ENCODE data around the gene SLC7A8. TPM values are rescaled to one million over a fixed set of nuclear protein-coding genes. Genes with fewer than 3 reads are reported as not detected.
A peak's percentile ranks its signal among the peaks of the same experiment; 100 is the strongest.

Gene SLC7A8
- total RNA-seq, 1 donor from 2014 or later, result 2.3 TPM

DNA sequence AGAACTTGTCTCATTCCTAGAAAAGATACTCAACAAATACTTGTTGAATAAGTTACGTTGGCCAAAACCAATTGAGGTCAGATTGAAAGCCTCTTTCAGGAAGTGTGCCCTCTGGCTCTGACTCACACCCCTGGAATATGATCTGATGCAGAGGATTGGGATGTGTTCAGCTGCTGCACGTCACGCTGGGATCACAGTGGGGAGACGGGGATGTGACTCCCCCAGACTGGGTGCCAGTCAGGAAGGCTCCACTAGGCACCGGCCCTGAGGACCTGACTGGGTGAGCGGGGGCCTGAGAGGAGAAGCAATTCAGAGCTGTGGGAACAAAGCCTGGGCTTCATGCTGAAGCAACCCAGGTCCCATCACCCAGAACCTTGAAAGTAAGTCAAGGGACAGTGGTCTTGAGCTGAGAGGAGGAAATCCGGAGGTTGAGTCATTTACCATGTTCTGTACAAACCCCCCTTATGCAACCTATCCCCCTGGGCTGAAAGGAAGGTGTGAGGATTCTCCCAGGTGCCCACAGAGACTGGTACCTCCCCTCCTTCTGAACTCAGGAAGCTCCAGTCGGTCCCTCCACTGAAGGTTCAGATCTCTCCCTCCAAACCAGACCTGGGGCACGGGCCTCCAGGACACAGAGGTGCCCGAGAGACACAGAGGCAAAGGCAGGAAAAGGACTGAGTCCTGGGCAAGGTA is 68.3 kb downstream of the SLC7A8 start:
- peak; percentile 93 for DNase-seq (ENCODE audit: low read depth)
- H3K36me3 ChIP-seq (ENCODE audit: control insufficient read depth, insufficient read depth, low read length), result no peaks in the 10 kb centered on the region
- peaks cover 6% of the 10 kb centered on the region for H3K27me3 ChIP-seq (ENCODE audit: control insufficient read depth, insufficient read depth, low read length)
- H3K4me3 ChIP-seq (ENCODE audit: low read depth, low read length), result no peak overlapping the region
- TF ChIP-seq, protein P1, sequence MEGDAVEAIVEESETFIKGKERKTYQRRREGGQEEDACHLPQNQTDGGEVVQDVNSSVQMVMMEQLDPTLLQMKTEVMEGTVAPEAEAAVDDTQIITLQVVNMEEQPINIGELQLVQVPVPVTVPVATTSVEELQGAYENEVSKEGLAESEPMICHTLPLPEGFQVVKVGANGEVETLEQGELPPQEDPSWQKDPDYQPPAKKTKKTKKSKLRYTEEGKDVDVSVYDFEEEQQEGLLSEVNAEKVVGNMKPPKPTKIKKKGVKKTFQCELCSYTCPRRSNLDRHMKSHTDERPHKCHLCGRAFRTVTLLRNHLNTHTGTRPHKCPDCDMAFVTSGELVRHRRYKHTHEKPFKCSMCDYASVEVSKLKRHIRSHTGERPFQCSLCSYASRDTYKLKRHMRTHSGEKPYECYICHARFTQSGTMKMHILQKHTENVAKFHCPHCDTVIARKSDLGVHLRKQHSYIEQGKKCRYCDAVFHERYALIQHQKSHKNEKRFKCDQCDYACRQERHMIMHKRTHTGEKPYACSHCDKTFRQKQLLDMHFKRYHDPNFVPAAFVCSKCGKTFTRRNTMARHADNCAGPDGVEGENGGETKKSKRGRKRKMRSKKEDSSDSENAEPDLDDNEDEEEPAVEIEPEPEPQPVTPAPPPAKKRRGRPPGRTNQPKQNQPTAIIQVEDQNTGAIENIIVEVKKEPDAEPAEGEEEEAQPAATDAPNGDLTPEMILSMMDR (IDR thresholded peaks at IDR 0.05; ENCODE audit: insufficient read depth, low read length, poor library complexity, severe bottlenecking), result no peak

DNA sequence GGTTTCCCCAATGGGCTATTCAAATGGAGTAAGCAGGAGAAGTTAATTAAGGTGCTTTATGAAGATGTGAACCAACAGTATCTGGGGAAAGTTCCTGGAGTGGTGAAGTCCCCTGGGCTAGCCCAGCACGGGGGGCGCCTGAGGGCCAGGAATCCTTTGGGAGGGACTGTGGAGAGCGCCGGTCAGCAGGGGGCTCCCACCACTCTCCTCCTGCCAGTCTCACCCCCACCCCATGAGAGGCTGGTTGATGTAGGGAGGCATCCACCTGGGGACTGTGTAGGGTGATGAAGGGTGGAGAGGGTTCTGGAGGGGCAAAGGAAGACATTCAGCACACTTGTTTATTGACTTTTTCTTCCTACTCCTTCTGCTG is 68.8 kb downstream of the SLC7A8 start:
- TF ChIP-seq, protein P1 (IDR thresholded peaks at IDR 0.05; ENCODE audit: insufficient read depth, low read length, poor library complexity, severe bottlenecking), result no peak
- DNase-seq (ENCODE audit: low read depth), result no peak
- no peak overlapping the region for H3K4me3 ChIP-seq (ENCODE audit: low read depth, low read length)
- H3K36me3 ChIP-seq (ENCODE audit: control insufficient read depth, insufficient read depth, low read length), result no peaks in the 10 kb centered on the region
- peaks cover 6% of the 10 kb centered on the region for H3K27me3 ChIP-seq (ENCODE audit: control insufficient read depth, insufficient read depth, low read length)

DNA sequence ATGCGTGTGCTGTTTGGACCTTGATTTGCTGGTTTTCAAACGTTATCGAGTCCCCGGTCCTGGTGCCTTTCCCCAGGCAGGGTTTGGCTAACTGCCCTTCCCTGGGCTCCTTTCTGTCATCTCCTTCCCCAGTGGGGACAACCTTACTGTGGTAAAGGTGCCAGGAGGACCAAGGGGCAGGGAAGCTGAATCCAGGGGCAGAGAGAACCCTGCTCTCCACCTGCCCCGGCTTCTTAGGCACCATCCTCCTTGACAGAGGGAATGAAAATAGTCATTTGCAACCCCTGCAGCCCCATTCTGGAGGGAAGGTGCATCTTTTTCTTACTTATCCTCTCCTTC is 69.4 kb downstream of the SLC7A8 start:
- Histone ChIP-seq H3K36me3 (ENCODE audit: control insufficient read depth, insufficient read depth, low read length) (no peaks in the 10 kb centered on the region), H3K27me3 (ENCODE audit: control insufficient read depth, insufficient read depth, low read length) (peaks cover 6% of the 10 kb centered on the region), H3K4me3 (ENCODE audit: low read depth, low read length) (no peak overlapping the region)
- TF ChIP-seq, protein P1 (IDR thresholded peaks at IDR 0.05; ENCODE audit: insufficient read depth, low read length, poor library complexity, severe bottlenecking), result no peak
- no peak for DNase-seq (ENCODE audit: low read depth)

DNA sequence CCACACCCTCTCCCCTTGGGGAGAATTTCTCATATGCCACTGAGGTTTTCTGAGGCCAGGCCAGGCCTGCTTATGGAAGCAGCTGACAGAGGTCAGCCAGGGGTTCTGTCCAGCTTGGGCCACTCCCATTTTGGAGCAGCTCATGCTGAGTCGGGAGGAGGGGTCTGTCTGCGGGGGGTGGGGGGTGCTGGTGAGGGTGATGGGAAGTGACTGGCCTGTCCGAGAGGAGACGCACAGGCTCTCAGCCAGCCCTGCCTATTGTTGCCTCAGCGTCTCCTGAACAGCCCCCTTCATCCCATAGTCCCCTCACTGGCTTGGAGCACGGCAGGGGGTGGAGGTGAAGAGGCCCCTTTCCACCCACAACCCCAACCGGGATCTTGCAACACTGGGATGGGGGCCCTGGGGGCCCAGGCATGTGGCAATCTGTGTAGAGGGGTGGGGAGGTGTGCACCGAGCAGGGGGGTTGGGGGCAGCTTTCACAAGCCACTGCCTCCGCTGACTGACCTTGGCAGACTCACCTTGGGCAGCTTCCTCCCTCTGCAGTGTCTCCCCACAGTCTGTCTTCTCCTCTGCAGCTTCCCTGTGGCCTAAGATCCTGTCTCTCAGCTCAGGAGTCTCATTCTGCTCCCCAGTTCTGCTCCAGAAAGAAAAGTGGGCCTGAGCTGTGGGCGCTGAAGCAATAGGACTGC is 69.9 kb downstream of the SLC7A8 start:
- Histone ChIP-seq H3K4me3 (ENCODE audit: low read depth, low read length) (no peak overlapping the region), H3K27me3 (ENCODE audit: control insufficient read depth, insufficient read depth, low read length) (peaks cover 6% of the 10 kb centered on the region), H3K36me3 (ENCODE audit: control insufficient read depth, insufficient read depth, low read length) (no peaks in the 10 kb centered on the region)
- no peak for DNase-seq (ENCODE audit: low read depth)
- TF ChIP-seq, protein P1 (IDR thresholded peaks at IDR 0.05; ENCODE audit: insufficient read depth, low read length, poor library complexity, severe bottlenecking), result no peak

DNA sequence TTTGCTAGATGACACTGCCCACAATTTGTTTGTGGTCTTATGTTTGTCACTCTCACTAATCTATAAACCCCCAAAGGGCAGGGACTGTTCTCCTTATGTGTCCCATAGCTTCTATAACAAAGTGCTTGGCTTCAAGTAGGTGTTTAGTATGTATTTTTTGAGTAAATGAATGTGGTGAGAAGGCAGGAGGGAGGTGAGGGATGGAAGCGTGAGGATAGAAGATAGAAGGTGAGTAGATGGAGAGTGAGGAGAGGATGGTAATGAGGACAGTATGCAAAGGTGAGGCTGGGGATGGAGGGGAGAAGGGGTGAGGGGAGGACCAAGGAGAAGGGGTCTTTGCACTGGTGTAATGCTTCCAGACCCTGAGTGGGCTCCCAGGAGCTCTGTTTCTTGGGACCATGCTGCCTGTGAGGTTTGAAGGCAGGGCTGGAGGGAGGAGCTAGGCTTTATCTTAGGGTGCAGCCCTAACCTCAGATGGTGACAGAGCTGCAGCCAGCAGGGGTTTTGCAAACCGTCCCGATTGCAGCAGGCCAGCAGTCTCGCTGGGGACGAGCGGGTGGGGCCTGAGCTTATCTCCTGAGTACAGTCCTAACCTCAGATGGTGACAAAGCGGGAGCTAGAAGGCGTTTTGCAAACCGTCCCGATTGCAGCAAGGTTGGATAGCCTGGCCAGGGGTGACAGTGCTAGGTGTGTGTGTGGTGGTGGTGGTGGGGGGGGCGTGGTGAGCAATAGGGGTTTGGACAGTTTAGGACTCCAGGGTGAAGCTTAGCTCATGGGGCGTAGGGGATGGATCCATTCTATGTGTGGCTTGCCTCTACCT is 70.9 kb downstream of the SLC7A8 start:
- Histone ChIP-seq H3K4me3 (ENCODE audit: low read depth, low read length) (no peak overlapping the region), H3K27me3 (ENCODE audit: control insufficient read depth, insufficient read depth, low read length) (peaks cover 6% of the 10 kb centered on the region), H3K36me3 (ENCODE audit: control insufficient read depth, insufficient read depth, low read length) (no peaks in the 10 kb centered on the region)
- no peak for DNase-seq (ENCODE audit: low read depth)
- TF ChIP-seq, protein P1 (IDR thresholded peaks at IDR 0.05; ENCODE audit: insufficient read depth, low read length, poor library complexity, severe bottlenecking), result no peak

Data from kidney epithelial cell (primary cell).